GM12878 (cell line): Measurements from ENCODE around the gene AOPEP. TPM values are rescaled to one million over a fixed set of nuclear protein-coding genes. Genes with fewer than 3 reads are reported as not detected.

Experiments
- ATAC-seq: fragments of 200-7000 bp; cut with Tn5 transposase; 3 replicates; pipeline ENCODE4 v1.9.1; 2020; ENCODE audit warnings: mild to moderate bottlenecking, moderate library complexity
- BruUV-seq: library from RNA; stranded (reverse); fragments of 400-500 nt; replicated peaks from 2 replicates; lab custom pipeline; 2021; lab: Mats Ljungman, UMichigan
- CTCF ChIA-PET: fragments of 300-600 bp; sonication (Branson Sonifier 250); formaldehyde crosslinking; extraction: SDS; loops from one replicate; lab custom pipeline; 2021; ENCODE audit warnings: inconsistent platforms; lab: Yijun Ruan, JAX
- POLR2A ChIA-PET: fragments of 350-600 bp; formaldehyde crosslinking; extraction: SDS; loops from one replicate; lab custom pipeline; 2021; ENCODE audit warnings: inconsistent platforms; lab: Charles Lee
- RAD21 ChIA-PET: fragments of 300-600 bp; sonication (Branson Sonifier 250); formaldehyde crosslinking; loops from one replicate; lab custom pipeline; 2023; ENCODE audit warnings: antibody characterized with exemption; ENCODE audit not compliant: unreplicated experiment; lab: Charles Lee
- SMC1A ChIA-PET: fragments of 300-600 bp; sonication (Branson Sonifier 250); formaldehyde crosslinking; loops from one replicate; lab custom pipeline; 2023; ENCODE audit not compliant: unreplicated experiment, uncharacterized antibody; lab: Charles Lee
- DNase-seq: peaks from one replicate; pipeline ENCODE4 v3.0.0-alpha.2; 2011; ENCODE audit warnings: low read depth, low spot score
- FAIRE-seq: peaks from 3 replicates; lab custom pipeline; 2011; peaks lifted over from hg19 to GRCh38; lab: Jason Lieb, UNC
- H2AFZ ChIP-seq: 2 replicates; pipeline ENCODE4 v1.6.0; 2011; ENCODE audit warnings: low read depth, low read length, control low read depth; ENCODE audit not compliant: control insufficient read depth
- H3K27ac ChIP-seq: 2 replicates; pipeline ENCODE4 v1.5.1; 2011; ENCODE audit warnings: control low read depth; ENCODE audit not compliant: control insufficient read depth, insufficient read depth
- H3K27me3 ChIP-seq, 2 experiments: replicated peaks in 1 of 2; 2 replicates each; pipeline versions ENCODE4 v1.6.0 to v1.6.1; 2011; ENCODE audit warnings: low read length in 1 of 2; ENCODE audit not compliant: control insufficient read depth in 2 of 2, insufficient read depth in 2 of 2
- H3K36me3 ChIP-seq, 2 experiments: 2 replicates each; pipeline ENCODE4 v1.5.1; 2011; ENCODE audit warnings: low read length in 1 of 2; ENCODE audit not compliant: control insufficient read depth in 2 of 2, insufficient read depth in 2 of 2
- H3K4me1 ChIP-seq: 2 replicates; pipeline ENCODE4 v1.6.1; 2011; ENCODE audit warnings: mild to moderate bottlenecking, low read length, moderate library complexity, mixed read lengths; ENCODE audit not compliant: control insufficient read depth, insufficient read depth
- H3K4me2 ChIP-seq: 2 replicates; pipeline ENCODE4 v1.6.0; 2011; ENCODE audit warnings: control low read depth; ENCODE audit not compliant: control insufficient read depth, insufficient read depth
- H3K4me3 ChIP-seq: fragments of 200-600 bp; sonication (generic); 2 replicates; pipeline ENCODE4 v1.5.1; 2016
- H3K79me2 ChIP-seq: 2 replicates; pipeline ENCODE4 v1.6.0; 2011; ENCODE audit warnings: low read length; ENCODE audit not compliant: control insufficient read depth, insufficient read depth
- H3K9ac ChIP-seq: 2 replicates; pipeline ENCODE4 v1.8.0; 2011; ENCODE audit warnings: low read length, control low read depth, mixed read lengths; ENCODE audit not compliant: control insufficient read depth, insufficient read depth
- H3K9me3 ChIP-seq: replicated peaks from 3 replicates; pipeline ENCODE4 v1.5.1; 2011; ENCODE audit warnings: mild to moderate bottlenecking, low read length; ENCODE audit not compliant: control insufficient read depth, insufficient read depth
- H4K20me1 ChIP-seq: 2 replicates; pipeline ENCODE4 v1.6.0; 2011; ENCODE audit not compliant: control insufficient read depth, insufficient read depth
- BACH1 ChIP-seq: fragments of 450-650 bp; IDR thresholded peaks from 2 replicates; pipeline ENCODE4 v1.6.1; 2017; ENCODE audit warnings: mild to moderate bottlenecking, borderline replicate concordance
- CBFB ChIP-seq: IDR thresholded peaks from 2 replicates; pipeline ENCODE4 v1.6.1; 2016; ENCODE audit warnings: antibody characterized with exemption, low read depth
- CHD4 ChIP-seq: fragments of 200-600 bp; sonication (generic); IDR thresholded peaks from 2 replicates; pipeline ENCODE4 v1.6.1; 2016; ENCODE audit warnings: mild to moderate bottlenecking
- FOXK2 ChIP-seq: fragments of 450-650 bp; IDR thresholded peaks from 2 replicates; pipeline ENCODE4 v1.6.1; 2017; ENCODE audit warnings: mild to moderate bottlenecking, moderate library complexity
- PAX5 ChIP-seq: IDR thresholded peaks from 2 replicates; pipeline ENCODE4 v1.6.1; 2011; ENCODE audit warnings: low read depth, low read length, borderline replicate concordance
- RAD21 ChIP-seq: IDR thresholded peaks from 2 replicates; pipeline ENCODE4 v1.6.1; 2011; ENCODE audit warnings: mild to moderate bottlenecking, low read depth, low read length, moderate library complexity; ENCODE audit not compliant: insufficient read depth
- RCOR1 ChIP-seq: conservative IDR thresholded peaks from 2 replicates; pipeline ENCODE4 v1.6.1; 2012; ENCODE audit warnings: low read depth, low read length, improper control_type of control experiment
- RELB ChIP-seq: fragments of 450-650 bp; IDR thresholded peaks from 2 replicates; pipeline ENCODE4 v1.6.1; 2017; ENCODE audit warnings: low read depth, mild to moderate bottlenecking, moderate library complexity
- SIN3A ChIP-seq: IDR thresholded peaks from 2 replicates; pipeline ENCODE4 v1.6.1; 2012; ENCODE audit warnings: low read depth, low read length, improper control_type of control experiment
- SRF ChIP-seq, 2 experiments: IDR thresholded peaks; 2 replicates each; pipeline ENCODE4 v1.6.1; 2011; ENCODE audit warnings: low read depth in 2 of 2, low read length in 2 of 2, mild to moderate bottlenecking in 1 of 2, moderate library complexity in 1 of 2
- SUPT20H ChIP-seq: IDR thresholded peaks from 2 replicates; pipeline ENCODE4 v1.6.1; 2011; ENCODE audit warnings: low read depth, mild to moderate bottlenecking, low read length, moderate library complexity, borderline replicate concordance; ENCODE audit not compliant: control insufficient read depth
- ZNF24 ChIP-seq: fragments of 450-650 bp; IDR thresholded peaks from 2 replicates; pipeline ENCODE4 v1.6.1; 2017; ENCODE audit warnings: antibody characterized with exemption, mild to moderate bottlenecking
- WGBS: methylation state at CpG from one replicate; pipeline ENCODE4 v1.1.6; 2016; ENCODE audit warnings: low lambda C conversion rate; ENCODE audit not compliant: insufficient replicate concordance, insufficient coverage; ENCODE audit errors: missing lambda C conversion rate; 5-methylcytosine and 5-hydroxymethylcytosine counted together
- in situ Hi-C: fragments of 300-500 bp; cut with MboI; formaldehyde crosslinking; loops from 9 replicates; pipeline ENCODE4 v1.14.3; 2018; ENCODE audit warnings: mixed read lengths
- intact Hi-C: fragments of 100-400 bp; cut with micrococcal nuclease; formaldehyde crosslinking; loops from one replicate; pipeline ENCODE4 v1.14.2; 2022; ENCODE audit not compliant: unreplicated experiment
- polyA plus RNA-seq, 11 experiments: library from polyadenylated mRNA; depleted of rRNA in 4 of 11; unstranded in 6 of 11; stranded (reverse) in 5 of 11; fragments of >200 nt; fragmentation: Nextera tagmentation in 4 of 11; fragmentation: Illumina TruSeq in 1 of 11; extraction: Ambion mirVana in 4 of 11; extraction: Trizol in 1 of 11; gene quantifications; 1 replicate in 1 of 11; 2 replicates in 10 of 11; pipeline versions ENCODE4 v1.2.1 to v1.2.3, GENCODE V29; 2011 to 2016; ENCODE audit warnings: inconsistent platforms in 2 of 11, missing spikeins in 2 of 11, low read depth in 1 of 11
- total RNA-seq, 4 experiments: library from RNA; depleted of rRNA in 3 of 4; stranded (reverse); fragments of >200 nt in 3 of 4; fragmentation: Illumina TruSeq in 1 of 4; extraction: Trizol in 1 of 4; gene quantifications; 2 replicates each; pipeline versions ENCODE4 v1.2.1 to v1.2.3, GENCODE V29; 2013 to 2021
- TF ChIP-seq, protein P1 (sequence below): fragments of 450-650 bp; IDR thresholded peaks from 2 replicates; pipeline ENCODE4 v1.6.1; 2018; ENCODE audit warnings: mild to moderate bottlenecking, low read depth, moderate library complexity; ENCODE audit not compliant: partially characterized antibody

AOPEP gene
- total and polyA plus RNA-seq, 10 of the 15 experiments (the other 5 are each of a cell fraction or from before 2014, with no cell fraction given) = 2.3 to 16.9 (median 10.1) TPM

DNA sequence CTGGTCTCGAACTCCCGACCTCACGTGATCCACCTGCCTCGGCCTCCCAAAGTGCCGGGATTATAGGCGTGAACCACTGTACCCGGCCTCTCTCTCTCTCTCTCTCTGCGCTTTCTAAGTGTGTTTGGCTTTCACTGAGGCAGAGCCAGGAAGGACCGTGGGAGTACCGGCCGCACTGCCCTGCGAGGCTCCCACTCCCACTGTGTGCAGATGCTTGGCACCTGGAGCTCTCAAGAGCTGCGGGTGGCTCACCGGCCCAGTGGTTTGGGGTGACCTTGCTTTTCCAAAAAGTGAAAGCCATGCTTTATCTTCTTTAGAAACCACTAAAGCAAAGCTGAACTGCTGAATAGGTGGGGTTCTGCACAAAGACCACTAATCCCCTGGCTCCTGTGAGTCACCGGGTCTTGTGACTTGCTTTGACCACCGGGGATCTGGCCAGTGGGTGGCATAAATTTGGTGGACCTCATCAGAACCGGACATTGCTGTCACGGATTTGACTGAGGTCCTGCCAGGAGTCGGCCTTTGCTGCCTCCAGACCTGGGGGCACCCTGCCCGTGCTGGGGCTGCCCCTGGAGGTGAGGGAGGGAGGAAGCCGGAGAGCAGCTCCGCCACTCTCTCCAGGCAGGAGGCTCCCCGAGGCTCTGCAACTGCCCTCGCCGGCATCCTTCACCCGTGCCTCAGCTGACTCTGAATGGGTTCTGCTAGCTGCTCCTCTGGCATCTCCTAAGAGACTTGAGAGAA lies 362.1 kb downstream of the AOPEP start:
- Histone ChIP-seq H3K9me3 (no peaks in the 10 kb centered on the region), H3K27ac (no peak overlapping the region), H3K9ac (no peak overlapping the region), H4K20me1 (no peaks in the 10 kb centered on the region), H3K79me2 (no peaks in the 10 kb centered on the region), H3K4me3 (no peak overlapping the region), H3K36me3 (peaks cover 0 to 2% of the 10 kb centered on the region in 2 experiments; a peak in 2 of 4 replicates), H2AFZ (no peak overlapping the region), H3K4me1 (no peaks in the 10 kb centered on the region; the same call in 1 of the 2 replicates), H3K4me2 (no peak overlapping the region), H3K27me3 (no peaks in the 10 kb centered on the region)
- ChIA-PET RAD21 (no interaction called here), SMC1A (no interaction called here), CTCF (interaction anchor here (1.4 to 1.6 kb wide), 2 partner anchors 43 to 408 kb away, joined by 4 read pairs; no protein-coding TSS in a partner anchor), POLR2A (no interaction called here)
- 89% methylated on average over 25 of the region's 26 CpGs for WGBS
- no peak for ATAC-seq
- intact Hi-C loops (no loop called here), in situ Hi-C loops (no loop called here)
- TF ChIP-seq ZNF24 (no peak), SUPT20H (no peak), SRF (IDR thresholded peaks at IDR 0.05; ENCODE audit: low read depth in 2 of 2, low read length in 2 of 2) (no peak), CHD4 (no peak), SIN3A (no peak), FOXK2 (no peak), BACH1 (no peak), PAX5 (no peak), RAD21 (no peak), CBFB (no peak), RCOR1 (no peak), RELB (no peak)
- TF ChIP-seq, protein P1, sequence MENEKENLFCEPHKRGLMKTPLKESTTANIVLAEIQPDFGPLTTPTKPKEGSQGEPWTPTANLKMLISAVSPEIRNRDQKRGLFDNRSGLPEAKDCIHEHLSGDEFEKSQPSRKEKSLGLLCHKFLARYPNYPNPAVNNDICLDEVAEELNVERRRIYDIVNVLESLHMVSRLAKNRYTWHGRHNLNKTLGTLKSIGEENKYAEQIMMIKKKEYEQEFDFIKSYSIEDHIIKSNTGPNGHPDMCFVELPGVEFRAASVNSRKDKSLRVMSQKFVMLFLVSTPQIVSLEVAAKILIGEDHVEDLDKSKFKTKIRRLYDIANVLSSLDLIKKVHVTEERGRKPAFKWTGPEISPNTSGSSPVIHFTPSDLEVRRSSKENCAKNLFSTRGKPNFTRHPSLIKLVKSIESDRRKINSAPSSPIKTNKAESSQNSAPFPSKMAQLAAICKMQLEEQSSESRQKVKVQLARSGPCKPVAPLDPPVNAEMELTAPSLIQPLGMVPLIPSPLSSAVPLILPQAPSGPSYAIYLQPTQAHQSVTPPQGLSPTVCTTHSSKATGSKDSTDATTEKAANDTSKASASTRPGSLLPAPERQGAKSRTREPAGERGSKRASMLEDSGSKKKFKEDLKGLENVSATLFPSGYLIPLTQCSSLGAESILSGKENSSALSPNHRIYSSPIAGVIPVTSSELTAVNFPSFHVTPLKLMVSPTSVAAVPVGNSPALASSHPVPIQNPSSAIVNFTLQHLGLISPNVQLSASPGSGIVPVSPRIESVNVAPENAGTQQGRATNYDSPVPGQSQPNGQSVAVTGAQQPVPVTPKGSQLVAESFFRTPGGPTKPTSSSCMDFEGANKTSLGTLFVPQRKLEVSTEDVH = no peak
- no TSS peak for BruUV-seq
- no peak for FAIRE-seq
- no peak for DNase-seq
